Right lobe of liver (tissue), 4 donors: ENCODE measurements around the gene SMYD1.

Source experiments
- POLR2A ChIP-seq: fragments of 450-650 bp; IDR thresholded peaks from one replicate; pipeline ENCODE4 v1.6.1; 2017; ENCODE audit warnings: antibody characterized with exemption, mild to moderate bottlenecking
- TF ChIP-seq, protein P1 (sequence below), 4 donors: fragments of 200-600 bp in 3 of 4; fragments of 450-650 bp in 1 of 4; IDR thresholded peaks; one replicate each; pipeline versions ENCODE4 v1.5.1 to v1.8.0; 2016 to 2022; ENCODE audit warnings: antibody characterized with exemption in 4 of 4, mild to moderate bottlenecking in 2 of 4
- donor health status: DM: no; HTN: no; CAD: no.
- donor health status: DM: no; HTN: no; CAD: no.
- donor health status: DM: no; HTN: yes; CAD: no.

DNA sequence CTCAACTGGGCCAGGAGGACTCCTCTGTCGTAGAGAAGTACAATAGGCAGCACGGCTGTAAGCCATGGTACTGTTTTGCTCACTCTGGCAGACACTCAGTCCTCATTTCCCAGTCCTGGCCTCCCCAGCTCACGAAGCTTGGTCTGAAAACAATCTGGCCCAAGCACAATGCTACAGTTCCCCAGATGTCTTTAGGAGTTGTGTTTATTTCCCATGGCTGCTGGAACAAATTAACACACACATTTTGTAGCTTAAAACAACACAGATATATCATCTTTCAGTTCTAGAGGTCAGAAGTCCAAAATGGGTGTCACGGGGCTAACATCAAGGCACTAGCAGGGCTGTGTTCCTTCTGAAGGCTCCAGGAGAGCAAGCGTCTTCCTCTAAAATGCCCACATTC lies 47.3 kb downstream of the SMYD1 start:
- TF ChIP-seq, protein P1, sequence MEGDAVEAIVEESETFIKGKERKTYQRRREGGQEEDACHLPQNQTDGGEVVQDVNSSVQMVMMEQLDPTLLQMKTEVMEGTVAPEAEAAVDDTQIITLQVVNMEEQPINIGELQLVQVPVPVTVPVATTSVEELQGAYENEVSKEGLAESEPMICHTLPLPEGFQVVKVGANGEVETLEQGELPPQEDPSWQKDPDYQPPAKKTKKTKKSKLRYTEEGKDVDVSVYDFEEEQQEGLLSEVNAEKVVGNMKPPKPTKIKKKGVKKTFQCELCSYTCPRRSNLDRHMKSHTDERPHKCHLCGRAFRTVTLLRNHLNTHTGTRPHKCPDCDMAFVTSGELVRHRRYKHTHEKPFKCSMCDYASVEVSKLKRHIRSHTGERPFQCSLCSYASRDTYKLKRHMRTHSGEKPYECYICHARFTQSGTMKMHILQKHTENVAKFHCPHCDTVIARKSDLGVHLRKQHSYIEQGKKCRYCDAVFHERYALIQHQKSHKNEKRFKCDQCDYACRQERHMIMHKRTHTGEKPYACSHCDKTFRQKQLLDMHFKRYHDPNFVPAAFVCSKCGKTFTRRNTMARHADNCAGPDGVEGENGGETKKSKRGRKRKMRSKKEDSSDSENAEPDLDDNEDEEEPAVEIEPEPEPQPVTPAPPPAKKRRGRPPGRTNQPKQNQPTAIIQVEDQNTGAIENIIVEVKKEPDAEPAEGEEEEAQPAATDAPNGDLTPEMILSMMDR (IDR thresholded peaks at IDR 0.05) = no peak
- TF ChIP-seq POLR2A = no peak
